GM19099 (cell line): Measurements from ENCODE around the gene CPSF2.

Experiments used
- POLR2A ChIP-seq: IDR thresholded peaks from 3 replicates; pipeline ENCODE4 v1.6.1; 2011; ENCODE audit warnings: low read depth; ENCODE audit not compliant: insufficient read length; ENCODE audit errors: extremely low read depth

Gene CPSF2

GRCh38 chr14:92203116-92203515, 81.3 kb downstream of the CPSF2 start:
- no peak for TF ChIP-seq POLR2A

GRCh38 chr14:92204792-92205191, 83.0 kb downstream of the CPSF2 start:
- no peak for TF ChIP-seq POLR2A

DNA sequence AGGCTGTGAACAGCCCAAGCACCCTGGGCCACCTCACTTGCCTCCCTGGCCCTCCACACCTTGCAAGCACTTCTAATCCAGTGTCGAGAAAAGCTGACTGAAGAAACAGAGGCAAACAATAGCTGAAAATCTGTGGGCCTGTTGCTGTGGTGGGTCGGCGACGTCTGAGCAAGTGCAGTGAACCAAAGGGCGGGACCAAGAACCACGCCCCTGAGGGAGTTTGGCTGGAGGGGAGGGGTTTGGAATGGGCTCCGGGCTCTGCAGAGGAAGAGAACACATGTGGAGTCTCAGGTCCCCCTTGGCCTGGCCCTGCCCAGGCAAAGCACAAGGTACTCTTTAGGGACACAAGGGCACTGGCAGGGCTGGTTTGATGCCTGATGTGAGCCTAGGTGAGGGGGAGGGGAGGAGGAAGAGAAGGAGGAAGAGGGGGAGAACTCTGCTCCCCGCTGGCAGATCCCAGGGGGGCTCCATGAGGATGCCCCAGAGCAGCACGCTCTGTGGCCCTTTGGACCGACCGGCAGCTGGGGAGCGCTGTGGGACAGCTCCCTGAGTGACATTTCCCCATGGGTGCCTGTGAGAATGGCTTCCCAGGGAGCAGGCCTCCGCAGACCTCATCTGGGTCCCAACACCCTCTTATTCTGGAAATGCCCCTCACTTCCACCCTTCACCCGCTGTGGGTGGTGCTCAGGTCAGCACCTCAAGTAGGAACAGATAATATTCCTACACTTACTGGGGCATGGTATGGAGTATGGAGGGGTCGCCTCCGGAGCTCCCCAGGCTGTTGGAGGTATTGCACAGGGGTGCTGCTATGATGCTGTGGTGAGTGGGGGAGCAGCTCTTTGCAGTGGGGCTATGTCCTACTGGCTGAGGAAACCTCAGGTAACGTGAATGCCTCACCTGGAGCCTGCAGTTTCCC, 85.5 kb downstream of the CPSF2 start:
- TF ChIP-seq POLR2A: no peak

- TF ChIP-seq POLR2A: no peak
These were observed 86.1 kb downstream of the CPSF2 start for GRCh38 chr14:92207928-92208265.

- TF ChIP-seq POLR2A: no peak
These were observed 87.4 kb downstream of the CPSF2 start for GRCh38 chr14:92209141-92209540.

DNA sequence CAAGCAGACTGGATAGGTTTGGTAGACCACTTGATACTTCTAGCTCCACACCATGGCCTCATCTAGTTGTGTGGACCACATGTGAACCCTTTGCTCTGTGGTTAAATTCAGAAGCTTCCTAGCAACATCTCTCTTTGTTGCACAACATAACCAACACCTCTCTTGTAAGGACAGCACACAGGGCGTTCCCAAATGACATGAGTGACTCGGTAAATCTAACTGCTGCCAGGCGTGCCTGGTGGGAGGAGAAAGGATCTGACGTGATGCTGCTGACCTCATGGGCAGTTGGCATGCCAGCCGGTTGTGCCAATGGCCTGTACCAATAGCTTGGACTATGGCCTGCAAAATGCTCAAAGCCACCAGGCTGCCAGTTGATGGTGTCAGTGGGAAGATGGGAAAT, 93.8 kb downstream of the CPSF2 start:
- TF ChIP-seq POLR2A: no peak

DNA sequence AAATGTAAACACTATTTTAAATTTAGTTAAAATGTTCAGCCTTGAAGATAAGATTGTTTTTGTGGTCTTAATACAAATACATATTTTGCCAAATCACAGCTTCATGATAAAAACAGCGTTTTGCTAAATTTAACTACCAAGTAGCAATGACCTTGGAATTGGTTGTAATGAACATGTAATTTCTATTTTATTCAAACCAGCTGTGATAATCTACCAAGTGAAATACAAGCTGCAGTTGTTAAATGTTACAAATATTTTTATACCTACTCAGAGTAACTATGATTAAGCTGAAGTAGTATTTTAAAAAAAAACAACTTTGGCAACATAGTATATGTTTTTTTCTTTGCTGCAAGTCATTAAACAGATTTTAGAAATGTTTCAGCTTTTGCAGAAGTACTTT, 96.2 kb downstream of the CPSF2 start:
- TF ChIP-seq POLR2A: no peak
